HG03139 (cell line): ENCODE data around the gene EPB41.
"Not testable (repeated sequence)": the region's sequence is repeated elsewhere in the genome, so short reads cannot be mapped to it uniquely, and the experiment has no call there.

Source experiments
- ATAC-seq: cut with Tn5 transposase; IDR thresholded peaks from one replicate; pipeline ENCODE4 v1.9.1; 2021; ENCODE audit not compliant: unreplicated experiment

The EPB41 gene

DNA sequence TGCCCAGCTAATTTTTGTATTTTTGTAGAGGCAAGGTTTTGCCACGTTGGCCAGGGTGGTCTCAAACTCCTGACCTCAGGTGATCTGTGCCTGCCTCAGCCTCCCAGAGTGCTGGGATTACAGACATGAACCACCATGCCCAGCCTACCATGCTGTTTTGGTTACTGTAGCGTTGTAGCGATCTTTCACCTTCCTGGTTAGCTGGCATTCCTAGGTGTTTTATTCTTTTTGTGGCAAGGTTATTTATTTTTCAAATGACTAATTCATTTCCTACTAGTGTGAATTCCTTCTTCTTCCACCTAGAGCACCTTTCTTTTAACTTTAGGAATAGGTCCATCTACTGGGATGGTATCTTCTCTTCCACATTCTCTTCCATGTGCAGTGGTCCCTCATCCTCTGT, 180.1 kb downstream of the EPB41 start:
- no peak for ATAC-seq

- no peak for ATAC-seq
Observed at GRCh38 chr1:29094954-29095353, 180.6 kb downstream of the EPB41 start.

GRCh38 chr1:29096231-29096886, 182.0 kb downstream of the EPB41 start:
- no peak for ATAC-seq

- ATAC-seq: no peak
Observed at GRCh38 chr1:29099286-29099685, 184.9 kb downstream of the EPB41 start.

- ATAC-seq: no peak
Observed at GRCh38 chr1:29100487-29100886, 186.1 kb downstream of the EPB41 start.

GRCh38 chr1:29105822-29106221, 191.5 kb downstream of the EPB41 start:
- no peak for ATAC-seq

GRCh38 chr1:29108041-29108440, 193.7 kb downstream of the EPB41 start:
- not testable (repeated sequence) for ATAC-seq

- ATAC-seq: no peak
Observed at GRCh38 chr1:29112705-29113412, 198.5 kb downstream of the EPB41 start.

- no peak for ATAC-seq
Observed at GRCh38 chr1:29113413-29114117, 199.2 kb downstream of the EPB41 start.

DNA sequence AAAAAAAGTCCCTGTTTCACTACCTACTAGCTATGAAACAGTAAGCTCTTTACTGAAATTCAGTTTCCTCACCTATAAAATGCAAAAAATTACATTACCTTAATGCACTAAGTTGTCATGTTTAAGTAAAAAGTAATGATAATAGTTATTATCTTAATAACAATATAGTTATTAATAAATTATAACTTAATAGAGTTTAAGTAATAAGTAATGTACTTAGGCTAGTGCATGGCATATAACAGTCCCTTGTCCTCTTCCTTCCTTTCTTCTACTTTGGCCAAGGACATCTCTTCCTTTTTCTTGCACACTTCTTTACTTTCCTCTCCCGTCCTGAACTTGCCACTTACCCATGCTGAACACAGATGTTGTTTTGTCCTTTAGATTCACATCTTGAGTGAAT, 200.3 kb downstream of the EPB41 start:
- ATAC-seq: no peak

DNA sequence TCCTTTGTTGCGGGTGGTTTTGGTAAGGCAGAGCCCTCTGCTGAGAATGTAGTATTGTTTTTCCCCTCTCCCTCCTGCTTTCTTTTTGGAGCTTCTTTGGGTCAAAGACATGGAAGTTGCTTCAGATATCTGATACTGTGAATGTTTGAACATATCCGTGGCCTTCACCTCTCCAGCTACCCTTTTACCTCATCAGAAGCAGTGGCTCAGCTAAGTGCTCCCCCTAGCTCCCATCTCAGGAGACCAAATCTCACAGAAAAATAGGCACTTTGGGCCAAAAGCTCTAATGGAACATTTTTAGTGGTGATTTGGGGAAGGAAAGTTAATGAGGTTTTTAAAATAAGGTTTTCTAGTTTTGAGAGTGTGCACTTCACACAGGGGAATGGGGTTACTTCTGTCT, 203.0 kb downstream of the EPB41 start:
- ATAC-seq: no peak

GRCh38 chr1:29119121-29119929, 205.0 kb downstream of the EPB41 start:
- no peak for ATAC-seq

GRCh38 chr1:29120367-29120766, 206.0 kb downstream of the EPB41 start:
- no peak for ATAC-seq

GRCh38 chr1:29120947-29121485, 206.6 kb downstream of the EPB41 start:
- no peak for ATAC-seq

DNA sequence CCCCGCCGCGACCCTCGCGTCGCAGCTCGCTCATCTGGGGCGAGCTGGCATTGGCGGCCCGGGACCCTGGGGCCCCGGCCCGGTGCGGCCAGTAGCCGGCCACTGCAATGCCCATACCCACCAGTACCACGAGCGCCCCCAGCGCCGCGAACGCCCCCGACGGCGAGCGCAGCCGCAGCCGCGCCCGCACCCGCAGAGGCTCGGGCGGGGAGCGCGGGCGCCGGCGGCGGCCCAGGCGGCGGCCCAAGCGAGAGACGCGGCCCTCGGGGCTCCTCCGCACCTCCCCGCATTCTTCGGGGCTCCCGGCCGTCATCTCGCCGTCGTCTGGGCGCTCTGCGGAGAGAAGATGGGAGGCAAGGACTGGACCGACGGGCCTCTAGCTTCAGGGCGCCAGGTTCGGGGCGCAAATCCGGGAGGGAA, 207.2 kb downstream of the EPB41 start:
- ATAC-seq: no peak

DNA sequence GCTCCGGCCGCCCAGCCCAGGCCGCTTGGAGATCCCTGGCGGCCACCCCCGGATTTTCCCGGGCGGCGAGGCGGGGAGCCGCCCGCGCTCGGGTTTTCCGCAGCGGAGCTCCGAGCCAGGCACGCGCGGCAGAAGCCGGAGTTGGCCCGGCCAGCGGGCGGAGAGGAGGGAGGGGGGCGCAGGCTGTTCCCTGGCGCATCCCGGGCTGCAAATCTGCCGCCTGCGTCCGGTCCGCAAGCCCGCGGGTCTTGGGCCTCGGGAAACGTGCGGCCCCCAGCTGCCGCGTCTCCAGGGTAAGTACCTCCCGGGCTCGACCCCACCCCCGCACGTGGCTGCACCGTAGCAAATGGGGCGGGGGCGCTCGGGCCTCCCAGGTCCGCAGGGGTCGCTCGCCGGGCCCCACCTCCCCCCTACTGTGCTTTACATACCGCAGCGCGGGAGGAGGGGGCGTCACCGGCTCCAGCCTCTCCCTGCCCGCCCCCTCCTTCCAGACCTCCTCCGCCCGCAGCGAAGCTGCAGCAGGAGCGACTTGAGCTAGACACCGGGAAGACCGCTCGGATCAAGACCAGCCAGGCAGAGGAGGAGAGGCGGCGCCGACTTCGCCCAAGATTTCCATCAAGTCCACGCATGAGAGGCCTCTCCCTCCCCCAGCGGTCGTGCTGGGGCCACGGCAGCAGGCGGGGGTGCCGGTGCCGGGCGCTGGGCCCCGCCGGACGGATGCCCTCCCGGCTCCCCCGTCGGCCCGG, 207.7 kb downstream of the EPB41 start:
- no peak for ATAC-seq

GRCh38 chr1:29122682-29123052, 208.3 kb downstream of the EPB41 start:
- ATAC-seq: no peak

GRCh38 chr1:29123053-29123886, 208.9 kb downstream of the EPB41 start:
- ATAC-seq: no peak

DNA sequence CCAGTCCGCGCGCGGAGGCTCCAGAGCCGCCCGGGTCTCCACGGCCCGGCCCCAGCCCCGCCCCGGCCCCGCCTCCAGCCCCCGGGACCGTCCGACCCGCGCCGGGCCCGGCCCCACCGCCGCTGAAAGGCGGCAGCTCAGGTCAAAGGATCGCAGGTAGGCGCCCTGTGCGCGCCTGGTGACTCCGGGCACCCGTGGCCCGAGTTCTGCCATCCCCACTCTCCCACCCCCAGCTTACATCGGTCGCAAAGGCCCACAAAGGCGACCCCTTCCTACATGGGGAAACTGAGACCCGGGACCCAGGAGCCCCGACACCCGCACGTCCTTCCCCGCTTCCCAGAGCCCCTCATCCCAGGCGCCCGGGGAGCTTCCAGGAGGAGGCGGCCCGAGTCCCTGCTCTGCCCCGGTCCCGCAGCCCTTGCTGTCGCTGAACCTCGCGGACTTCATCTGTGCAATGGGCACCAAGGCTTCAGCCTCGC, 209.6 kb downstream of the EPB41 start, which contains the start of gene TMEM200B:
TMEM200B (minus strand) TSS at position 17 of the 479 bp plus-strand sequence. CDS start 2,075 bp downstream, outside the sequence.
- ATAC-seq: no peak
